GM19468 (cell line): Measurements from ENCODE around the gene CHRM1.

Experiments used
- ATAC-seq: cut with Tn5 transposase; IDR thresholded peaks from one replicate; pipeline ENCODE4 v1.9.1; 2021; ENCODE audit warnings: mild to moderate bottlenecking, moderate library complexity, moderate number of reproducible peaks; ENCODE audit not compliant: unreplicated experiment; ENCODE audit errors: extremely low read depth

CHRM1 gene

DNA sequence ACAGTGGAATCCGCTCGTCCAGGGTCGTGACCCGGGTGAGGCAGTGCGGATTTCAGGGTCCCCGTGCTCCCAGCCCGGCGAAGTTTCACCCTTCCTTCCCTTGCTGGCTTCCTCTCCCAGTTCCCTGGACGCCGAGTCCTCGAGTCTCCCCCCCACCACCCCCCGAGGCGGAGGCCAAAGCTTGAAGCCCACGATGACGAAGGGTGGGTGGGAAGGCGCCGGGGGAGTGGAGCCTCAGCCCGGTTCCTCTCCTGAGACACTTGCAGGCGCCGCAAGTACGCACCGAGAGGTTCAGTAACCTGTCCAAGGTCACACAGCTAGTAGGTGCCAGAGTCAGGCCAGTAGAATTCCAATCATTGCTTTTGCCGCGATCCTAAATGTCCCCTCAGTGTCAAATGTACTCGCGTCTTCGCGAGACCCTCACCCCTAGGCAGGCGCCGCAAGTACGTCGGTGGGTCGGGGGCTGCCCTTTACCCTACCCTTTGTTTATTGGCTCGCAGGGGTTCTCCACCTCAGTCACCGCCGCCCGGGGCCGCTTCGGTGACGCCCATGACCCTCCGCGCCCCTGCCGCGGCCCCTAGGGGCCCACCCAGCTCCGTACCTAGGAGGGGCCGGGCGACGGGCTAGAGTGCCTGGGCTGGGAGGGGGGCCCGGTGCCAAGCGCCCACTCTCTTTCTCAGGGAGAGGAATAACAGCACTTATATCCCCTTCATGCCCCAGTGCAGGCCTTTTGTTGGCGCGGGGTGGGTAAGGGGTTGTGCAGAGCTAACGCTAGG, 5.7 kb upstream of the CHRM1 start:
- no peak for ATAC-seq

DNA sequence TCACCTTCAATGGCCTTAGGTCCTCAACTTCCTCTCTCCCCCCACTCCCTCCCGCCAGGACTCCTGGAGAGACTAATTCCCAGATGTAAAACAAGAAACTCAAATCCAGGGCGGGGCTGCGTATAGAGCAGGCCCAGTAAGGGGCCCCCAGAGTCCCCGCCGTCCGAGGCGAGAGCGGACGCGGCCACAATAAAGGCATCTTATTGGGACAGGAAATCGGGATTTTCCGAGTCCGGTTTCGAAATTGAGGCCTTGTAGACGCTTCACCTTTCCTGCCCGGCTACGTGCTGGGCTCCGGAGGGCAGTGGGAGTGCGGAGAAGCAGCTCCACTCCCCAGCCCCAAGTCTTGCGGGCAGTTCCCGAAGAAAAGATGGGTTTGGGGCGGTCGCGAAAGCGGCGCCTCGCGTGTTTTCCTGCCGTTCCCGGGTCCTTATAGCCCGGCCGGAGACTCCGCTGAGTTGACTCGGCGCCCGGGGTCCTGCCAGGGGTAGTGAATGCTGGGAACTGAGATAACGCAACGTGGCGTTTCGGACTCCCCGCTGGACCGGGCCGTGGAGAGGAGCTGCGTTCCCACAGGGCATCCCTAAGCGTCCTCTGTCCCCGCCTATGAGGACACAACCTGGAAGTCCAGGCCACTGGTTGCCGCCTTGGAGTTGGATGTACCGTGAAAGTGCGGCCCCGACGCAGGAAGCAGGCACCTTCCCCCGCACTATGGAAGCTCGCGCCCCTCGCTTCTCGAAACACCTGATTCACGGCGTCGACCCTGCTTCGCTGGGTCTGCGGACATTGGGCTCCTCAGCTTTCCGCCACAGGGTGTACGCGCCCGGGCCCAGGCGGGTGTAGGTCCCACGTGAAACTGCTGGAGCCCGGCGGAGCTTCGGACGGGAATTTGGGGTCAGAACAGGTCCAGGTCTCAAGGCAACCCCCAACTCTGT, 4.8 kb upstream of the CHRM1 start:
- ATAC-seq: no peak

DNA sequence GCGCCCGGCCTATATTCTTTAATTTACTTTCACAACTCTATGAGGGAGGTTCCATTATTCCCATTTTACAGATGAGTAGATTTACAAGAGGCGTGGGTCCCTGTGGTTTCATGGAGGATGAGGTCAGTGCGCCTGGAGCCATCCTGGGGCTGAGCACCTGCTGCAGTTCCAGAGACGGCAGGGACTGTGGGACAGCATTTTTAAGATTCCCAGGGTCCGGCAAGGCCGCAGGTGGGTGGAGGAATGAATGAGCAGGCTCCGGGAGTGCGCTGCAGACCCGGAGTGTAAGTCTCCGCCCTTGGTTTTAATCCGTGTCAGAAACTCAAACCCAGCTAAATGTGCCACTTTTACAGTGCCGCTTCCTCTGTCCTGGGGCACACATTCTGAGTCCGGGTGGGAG, 4.1 kb upstream of the CHRM1 start:
- no peak for ATAC-seq

DNA sequence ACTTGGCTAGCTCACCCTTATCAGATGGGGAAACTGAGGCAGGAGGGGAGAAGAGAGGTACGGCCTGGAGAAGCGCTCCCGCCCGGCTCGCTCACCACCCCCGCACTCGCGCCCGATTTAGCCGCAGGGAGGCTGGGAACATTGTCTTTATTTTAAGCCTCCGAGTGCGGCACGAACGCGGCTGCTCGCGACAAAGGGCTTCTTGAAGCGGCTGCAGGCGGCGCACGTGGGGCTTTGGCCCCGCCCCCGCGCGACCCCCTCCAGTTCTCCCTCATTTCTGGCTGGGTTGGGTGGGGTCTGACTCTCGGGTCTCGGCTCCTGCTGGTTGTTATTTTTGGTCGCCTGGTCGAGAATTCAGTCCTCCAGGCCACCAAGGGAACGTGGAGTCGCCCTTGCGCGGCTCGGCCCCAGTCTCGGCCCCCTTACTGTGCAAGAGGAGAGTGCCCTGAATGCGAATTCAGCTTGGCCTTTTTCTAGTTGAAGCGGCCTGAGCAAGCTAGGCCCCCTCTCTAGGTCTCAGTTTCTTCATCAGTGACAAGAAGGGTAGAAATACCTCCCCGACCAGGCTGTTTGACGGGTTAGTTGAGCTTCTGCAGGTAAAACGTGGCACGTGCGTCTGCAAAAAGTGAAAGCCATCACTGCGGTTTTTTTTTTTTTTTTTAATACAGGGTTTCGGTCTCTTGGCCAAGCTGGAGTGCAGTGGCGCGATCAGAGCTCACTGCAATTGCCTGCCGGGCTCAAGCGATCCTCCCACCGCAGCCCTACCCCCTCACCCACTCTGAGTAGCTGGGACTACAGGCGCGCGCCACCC, 2.6 kb upstream of the CHRM1 start:
- ATAC-seq: no peak

DNA sequence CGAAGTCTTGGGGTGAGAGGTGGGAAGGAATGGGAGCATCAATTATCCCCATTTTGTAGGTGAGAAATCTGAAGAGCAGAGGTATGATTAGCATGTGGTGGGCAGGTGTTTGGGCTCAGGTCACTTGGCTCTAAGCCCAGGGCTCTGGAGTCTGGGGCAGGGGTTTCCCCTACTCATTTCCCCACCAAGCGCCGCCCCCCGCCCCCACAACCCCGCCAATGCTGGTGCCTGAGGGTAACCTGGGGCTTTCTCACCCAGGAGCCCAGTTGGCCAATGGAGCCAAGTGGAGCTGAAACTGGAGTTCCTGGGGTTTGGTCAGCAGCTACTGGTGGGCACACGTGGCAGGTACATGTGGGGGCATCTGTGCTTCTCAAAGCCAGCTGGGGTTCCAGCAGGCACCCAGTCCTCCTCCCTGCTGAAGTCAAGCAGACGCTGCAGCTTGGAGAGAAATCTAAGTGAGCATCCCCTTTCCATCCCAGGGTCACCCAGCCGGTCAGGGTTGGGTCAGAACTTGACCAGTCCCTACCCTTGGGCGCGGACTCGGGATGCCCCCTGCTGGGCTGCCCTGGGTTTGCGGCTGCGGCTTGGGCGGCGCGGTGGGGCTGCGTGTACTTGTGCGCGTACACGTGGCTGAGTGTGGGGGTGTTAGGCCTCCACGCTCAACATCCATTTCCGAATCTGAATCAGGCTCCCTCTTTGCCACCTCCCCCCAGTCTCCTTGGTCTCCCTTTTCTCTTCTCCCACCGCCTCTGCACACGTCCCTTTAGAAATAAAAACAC, 1.7 kb upstream of the CHRM1 start:
- ATAC-seq: no peak

DNA sequence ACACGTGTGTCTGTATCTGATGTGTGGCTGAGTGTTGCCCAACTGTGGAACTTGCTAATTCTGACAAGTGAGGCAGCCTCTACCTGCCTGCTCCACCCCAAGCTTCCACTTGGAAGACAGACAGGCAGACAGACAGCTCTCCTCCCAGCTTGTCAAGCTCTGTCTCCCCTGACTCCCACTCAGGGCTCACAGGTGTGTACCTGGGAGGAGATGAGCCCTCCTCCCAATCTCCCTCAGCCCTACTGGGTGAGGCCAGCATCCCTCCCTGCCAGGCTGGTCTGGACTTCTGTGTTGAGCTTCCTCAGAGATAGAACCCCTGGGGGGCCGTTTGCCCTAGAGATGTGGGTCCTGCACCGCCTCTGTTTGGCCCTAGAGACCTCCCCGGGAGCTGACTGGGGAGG, 1.0 kb upstream of the CHRM1 start:
- ATAC-seq: no peak

DNA sequence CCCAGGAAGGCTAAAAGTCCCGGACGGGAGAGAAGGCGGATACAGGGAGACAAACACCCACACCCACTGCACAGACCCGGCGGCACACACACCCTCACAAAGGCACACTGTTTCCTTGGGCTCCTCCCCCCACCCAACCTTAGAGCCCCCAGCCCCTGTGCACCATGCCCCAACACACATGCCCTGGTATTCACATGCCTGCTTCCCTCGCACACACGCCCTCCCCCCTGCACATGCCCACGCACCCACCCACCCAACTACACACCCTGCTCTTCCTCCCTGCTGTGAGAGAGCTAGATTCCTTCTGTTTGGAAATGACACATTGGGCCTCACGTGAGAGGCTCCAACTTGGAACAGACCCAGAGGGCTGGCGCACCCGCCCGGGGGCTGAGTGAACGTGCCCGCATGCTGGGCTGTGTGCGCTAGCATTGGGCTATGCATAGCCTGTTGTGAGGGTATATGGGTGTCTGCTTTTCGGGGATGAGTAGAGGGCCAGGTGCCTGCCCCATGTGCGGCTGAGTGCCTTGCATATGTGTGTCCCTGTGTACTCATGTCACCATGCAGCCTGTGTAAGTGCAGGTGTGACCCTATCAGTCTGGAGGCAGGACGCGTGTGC, 518 bp upstream of the CHRM1 start:
- no peak for ATAC-seq

DNA sequence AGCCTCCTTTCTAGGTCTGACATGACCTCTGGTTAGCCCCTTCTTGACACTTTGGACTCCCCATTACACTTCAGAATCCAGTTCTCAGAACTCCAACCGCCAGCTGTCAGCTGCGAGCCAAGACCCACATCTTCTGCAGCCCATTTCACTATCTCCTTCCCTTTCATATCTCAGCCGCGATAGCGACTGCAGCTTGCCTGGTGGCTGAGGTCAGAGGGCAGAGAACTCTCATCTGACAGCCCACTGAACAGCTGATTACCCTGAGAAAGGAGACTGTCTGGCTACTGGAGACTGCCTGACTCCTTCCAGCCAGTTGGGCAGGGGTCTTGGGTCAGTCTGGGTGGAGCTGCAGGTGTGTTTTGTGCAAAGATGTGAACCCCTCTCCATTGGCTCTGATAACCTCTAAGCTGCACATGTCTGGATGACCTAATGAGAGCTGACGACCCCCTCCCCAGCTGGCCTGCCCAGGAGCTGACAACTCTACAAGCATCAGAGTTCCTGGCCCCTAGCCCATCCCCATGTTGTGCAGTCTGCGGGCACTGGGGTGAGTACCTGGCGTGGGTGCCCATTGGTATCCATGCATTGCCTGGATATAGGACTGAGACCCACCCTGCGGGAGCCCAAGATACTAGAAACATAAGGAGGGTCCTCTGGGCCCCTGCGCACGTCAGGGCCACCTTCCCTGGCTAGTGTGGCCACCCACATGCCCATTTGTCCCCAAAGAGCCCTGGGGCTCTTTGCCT, 1.1 kb downstream of the CHRM1 start:
- no peak for ATAC-seq

DNA sequence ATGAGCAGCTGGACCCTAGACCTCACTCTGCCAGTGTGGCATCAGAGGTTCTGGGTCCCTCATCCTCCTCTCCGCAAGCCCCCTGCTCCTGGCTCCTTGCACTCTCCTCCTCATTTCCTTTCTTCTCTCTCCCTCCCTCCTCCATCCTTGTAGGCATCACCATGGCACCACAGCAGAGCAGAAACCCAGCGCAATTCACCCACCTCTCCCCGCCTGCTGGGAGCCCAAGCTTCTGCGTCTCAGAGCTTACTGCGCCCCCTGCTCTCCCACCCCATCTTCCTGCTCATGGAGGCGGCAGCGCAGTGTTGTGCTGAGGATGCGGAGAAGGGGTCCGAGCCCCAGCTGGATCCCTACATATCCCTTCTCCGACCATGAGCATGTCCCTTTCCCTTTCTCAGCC, 1.7 kb downstream of the CHRM1 start:
- no peak for ATAC-seq

DNA sequence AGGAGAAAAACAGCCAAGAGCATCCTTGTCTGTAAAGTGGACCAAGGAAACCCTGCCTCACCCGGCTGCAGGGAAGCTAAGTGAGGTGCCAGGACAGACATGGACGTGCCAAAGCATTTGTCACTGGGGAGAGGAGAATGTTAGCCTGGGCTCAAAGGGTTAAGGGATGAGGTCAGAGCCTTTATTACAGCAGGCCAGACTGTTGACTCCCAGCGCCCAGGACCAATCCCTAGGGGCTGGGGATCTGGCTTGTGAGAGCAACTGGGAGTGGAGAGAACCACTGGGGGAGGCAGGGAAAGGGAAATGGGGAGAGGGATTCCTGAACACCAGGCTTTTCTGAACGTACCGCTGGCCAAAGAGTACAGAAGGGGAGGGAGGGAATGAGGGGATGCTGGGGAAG, 2.6 kb downstream of the CHRM1 start:
- no peak for ATAC-seq

DNA sequence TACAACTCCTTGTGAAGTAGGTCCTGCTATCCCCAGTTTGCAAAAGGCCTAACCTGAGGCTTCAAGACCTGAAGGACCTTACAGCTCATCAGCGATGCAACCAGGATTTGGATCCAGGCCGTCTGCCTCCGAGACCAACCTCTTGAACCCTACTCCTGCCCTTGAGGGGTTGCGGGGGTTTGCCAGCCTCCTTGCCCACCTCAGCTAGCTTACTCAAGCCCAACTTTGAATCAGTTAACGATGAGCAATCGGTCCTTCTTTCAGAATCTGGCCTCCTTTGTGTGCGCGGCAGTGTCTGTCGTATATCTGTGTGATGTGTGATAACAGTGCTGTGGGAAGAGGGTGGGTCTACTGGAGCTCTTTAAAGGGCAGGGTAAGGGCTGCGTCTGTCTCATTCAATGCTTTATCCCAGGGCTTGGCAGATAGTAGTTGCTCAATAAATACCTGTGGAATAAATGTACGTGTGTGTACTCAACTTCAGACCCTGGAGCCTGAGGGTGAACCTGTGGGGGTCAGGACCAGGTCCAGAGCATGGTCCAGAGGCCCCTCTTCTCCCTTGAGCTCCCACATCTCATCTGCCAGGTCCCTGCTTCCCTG, 3.2 kb downstream of the CHRM1 start:
- ATAC-seq: no peak

DNA sequence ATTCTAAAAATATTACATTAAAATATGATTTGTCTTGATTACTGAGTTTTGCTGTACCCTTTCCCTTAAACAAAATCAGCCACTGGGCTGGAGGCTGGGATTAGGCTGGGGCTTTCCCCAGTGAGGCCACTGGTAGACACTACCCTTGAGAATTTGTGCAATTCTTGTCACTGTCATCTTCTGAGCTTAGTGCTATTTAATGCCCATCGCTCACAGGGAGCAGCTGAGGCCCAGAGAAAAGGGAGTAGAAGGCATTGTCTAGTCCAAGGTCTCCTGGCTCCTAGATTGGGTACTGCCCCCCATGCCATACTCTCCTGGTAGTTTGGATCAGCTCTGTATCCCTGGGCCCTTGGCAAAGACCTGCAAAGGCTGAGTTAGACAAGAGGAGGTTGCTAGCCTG, 6.7 kb downstream of the CHRM1 start:
- no peak for ATAC-seq

DNA sequence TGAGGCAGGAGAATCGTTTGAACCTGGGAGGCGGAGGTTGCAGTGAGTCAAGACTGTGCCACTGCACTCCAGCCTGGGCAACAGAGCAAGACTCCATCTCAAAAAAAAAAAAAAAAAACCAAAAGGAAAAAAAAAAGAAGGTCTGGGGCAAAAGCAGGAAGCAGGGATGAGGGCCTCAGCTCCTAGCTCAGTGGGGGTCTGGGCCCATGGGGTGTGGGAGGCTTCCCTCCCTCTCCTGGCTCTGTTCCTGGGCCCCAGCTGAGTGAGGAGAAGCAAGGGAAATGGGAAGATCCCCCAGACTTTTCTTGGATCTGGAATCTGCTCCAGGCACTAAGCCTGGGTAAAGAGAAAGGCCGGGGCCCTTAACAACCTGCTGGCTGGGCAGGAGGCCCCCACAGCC, 8.9 kb downstream of the CHRM1 start:
- ATAC-seq: no peak

DNA sequence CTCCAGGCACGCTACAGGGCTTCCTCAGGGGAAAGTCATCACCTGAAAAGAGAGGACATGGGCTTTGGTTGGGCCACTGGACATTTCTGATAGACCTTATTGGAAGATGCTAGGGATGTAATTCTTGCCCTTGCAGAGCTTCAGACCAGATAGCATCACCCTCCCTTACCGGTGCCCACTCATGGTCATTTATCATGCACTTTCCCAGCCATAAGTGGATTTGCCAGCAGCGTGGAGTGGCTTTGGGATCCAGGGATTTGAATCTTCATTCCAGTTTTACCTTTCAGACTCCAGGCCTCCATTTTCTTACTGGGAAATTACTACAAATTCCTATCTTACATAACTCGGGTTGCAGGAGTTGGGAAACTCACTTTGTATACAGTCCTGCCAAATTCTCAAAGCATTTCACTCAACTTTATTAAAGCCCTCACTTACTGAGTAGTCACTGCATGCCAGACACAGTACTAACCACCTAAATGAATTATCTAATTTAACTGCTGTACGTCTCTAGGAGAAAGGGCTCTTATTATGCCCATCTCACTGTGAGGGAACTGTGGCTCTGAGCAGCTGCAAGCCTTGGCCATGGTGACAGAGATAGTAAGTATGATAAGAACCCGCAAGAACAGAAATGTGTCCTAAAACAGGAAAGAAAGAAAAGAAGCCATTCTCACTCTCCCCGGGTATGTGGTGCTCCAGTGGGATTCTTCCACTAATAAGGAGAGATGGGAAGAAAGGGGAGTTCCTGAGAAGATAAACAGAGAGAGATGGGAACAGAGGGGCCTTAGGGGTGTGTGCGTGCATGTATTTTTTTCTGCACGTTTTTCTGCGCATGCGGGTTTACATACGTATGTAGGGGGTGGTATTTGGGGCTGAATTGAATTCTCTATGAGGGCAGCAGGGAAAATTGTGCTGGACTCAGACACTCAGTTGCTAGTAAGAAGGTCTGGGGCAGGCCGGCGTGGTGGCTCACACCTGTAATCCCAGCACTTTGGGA, 9.7 kb downstream of the CHRM1 start:
- no peak for ATAC-seq

DNA sequence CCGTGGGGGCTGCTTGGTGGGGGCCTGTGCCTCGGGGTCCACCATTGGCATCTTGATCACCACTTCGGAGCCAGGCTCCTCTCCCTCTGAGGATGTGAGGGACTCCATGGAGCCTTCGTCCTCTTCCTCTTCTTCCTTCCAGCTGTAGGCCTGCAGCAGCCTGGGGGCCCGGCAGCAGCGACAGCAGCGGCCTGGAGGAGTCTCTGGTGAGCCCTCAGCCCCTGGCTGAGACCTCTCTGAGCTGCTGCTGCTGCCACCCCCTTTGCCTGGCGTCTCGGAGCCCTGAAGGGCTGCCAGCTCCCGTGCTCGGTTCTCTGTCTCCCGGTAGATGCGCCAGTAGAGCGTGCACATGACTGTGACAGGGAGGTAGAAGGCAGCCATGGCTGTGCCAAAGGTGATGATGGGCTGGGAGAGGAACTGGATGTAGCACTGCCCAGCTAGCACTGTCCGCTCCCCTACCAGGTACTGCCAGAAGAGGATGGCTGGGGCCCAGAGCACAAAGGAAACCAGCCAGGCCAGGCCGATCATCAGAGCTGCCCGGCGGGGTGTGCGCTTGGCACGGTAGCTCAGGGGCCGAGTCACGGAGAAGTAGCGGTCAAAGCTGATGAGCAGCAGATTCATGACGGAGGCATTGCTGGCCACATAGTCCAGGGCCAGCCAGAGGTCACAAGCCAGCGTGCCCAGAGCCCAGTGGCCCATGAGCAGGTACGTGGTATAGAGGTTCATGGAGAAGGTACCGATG, 10.9 kb downstream of the CHRM1 start:
- no peak for ATAC-seq

DNA sequence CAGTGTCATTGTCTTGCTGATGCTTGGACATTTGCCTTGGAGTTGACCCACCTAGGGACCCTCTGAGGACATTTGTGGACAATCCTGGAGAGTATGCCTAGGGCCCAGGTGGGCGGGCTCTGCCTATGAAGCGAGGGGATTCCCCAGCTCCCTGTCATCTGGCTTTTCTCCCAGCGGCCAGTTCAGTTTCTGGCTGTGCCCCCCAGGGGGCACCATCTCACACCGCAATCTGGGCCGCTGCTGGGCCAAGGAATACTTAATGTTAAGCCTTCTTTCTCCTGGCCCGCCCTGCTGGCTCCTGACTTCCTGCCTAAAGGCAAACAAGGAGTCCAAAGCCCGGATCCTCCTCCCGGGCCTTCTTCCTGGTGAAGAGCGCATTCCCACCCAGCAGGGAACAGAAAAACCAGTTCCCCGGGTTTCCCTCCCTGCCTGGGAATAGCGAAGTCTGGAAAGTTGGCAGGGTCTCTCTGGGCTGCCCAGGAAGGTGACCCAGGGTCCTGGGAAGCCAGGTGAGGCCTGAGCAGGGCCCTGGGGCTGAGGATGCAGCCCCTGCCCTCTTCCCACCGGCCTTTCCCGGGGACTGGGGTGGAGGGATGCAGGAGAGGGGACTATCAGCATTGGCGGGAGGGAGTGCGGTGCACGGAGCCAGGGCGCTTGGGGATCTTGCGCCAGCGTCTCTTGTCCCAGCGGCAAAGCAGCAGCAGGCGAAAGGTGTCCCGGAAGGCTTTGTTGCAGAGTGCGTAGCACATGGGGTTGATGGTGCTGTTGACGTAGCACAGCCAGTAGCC, 11.9 kb downstream of the CHRM1 start:
- ATAC-seq: no peak
